Measurements from ENCODE around the gene SLC6A9.

DNA sequence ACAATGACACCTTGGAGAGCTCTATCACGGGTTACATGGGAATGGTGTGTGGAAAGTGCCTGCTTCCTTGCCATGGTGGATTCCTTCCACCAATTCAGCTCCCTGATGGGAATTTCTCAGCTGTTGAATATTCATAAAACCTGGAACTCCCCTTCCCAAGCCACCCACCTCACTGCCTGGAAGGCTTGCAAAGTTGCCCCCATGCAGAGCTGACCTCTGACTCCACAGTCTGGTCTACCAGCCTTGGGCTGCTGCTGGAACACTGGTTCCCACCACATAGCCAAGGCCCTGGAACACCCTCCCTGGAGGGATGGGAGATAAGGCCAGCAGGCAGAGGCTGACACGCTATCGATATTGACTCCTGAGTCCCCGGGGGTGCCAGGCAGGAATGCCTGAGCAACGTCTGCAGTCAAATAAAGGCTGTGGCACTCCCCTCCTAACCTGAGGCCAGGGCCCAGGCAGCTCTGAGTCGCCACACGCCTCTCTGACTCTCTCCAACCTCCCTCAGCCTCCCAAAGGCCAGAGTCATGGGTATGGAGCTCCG lies 31.1 kb downstream of the SLC6A9 start:
- TF ChIP-seq POLR2AphosphoS5 (IDR thresholded peaks at IDR 0.05; ENCODE audit: insufficient read depth in 1 of 2, low read depth in 1 of 2) = no peak
- TF ChIP-seq, protein P1, sequence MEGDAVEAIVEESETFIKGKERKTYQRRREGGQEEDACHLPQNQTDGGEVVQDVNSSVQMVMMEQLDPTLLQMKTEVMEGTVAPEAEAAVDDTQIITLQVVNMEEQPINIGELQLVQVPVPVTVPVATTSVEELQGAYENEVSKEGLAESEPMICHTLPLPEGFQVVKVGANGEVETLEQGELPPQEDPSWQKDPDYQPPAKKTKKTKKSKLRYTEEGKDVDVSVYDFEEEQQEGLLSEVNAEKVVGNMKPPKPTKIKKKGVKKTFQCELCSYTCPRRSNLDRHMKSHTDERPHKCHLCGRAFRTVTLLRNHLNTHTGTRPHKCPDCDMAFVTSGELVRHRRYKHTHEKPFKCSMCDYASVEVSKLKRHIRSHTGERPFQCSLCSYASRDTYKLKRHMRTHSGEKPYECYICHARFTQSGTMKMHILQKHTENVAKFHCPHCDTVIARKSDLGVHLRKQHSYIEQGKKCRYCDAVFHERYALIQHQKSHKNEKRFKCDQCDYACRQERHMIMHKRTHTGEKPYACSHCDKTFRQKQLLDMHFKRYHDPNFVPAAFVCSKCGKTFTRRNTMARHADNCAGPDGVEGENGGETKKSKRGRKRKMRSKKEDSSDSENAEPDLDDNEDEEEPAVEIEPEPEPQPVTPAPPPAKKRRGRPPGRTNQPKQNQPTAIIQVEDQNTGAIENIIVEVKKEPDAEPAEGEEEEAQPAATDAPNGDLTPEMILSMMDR (IDR thresholded peaks at IDR 0.05) = no peak
- no peak for TF ChIP-seq POLR2A (IDR thresholded peaks at IDR 0.05)
